NCI-H2171 treated with DMSO at 0.1 percent for 48 hours (cell line): ENCODE results near the gene ARFGAP1.
A peak's percentile ranks its signal among the peaks of the same experiment; 100 is the strongest.

Source experiments
- DNase-seq: peaks from one replicate; lab custom pipeline; 2025; lab: John Stamatoyannopoulos, UW

The ARFGAP1 gene

DNA sequence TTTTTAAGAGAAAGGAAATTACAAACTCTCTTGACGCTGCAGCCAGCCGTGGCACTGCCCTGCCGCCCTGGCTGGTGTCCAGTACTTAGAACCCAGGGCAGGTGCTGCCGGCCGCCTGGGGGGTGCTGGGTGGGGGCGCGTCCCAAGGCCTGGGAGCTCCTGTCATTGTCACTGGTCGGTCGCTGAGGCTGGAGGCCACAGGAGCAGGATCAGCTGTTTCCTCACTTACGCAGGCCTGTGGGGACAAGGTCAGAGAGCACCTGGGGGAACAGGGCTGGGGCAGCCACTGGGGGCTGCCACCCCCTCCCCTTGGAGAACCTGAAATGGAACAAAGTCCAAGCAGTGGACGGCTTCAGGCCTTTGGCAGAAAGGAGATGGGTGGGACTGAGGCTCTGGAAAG, 31.3 kb upstream of the ARFGAP1 start:
- DNase-seq: no peak

DNA sequence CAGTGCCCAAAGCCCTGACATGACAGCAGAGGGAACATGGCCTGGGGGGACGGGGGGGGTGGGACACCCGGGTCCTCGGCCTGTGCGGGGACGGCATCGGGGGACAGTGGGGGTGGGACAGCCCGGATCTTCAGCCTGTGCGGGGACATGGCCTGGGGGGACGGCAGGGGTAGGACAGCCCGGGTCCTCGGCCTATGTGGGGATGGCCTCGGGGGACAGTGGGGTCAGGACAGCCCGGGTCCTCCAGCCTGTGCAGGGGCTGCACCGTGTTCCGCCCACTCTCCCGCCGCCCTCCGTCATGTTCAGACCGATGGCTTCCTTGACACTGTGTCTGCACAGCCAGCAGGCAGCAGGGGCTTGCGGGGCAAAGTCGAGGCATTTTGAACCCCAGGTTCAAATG, 29.9 kb upstream of the ARFGAP1 start:
- no peak for DNase-seq

DNA sequence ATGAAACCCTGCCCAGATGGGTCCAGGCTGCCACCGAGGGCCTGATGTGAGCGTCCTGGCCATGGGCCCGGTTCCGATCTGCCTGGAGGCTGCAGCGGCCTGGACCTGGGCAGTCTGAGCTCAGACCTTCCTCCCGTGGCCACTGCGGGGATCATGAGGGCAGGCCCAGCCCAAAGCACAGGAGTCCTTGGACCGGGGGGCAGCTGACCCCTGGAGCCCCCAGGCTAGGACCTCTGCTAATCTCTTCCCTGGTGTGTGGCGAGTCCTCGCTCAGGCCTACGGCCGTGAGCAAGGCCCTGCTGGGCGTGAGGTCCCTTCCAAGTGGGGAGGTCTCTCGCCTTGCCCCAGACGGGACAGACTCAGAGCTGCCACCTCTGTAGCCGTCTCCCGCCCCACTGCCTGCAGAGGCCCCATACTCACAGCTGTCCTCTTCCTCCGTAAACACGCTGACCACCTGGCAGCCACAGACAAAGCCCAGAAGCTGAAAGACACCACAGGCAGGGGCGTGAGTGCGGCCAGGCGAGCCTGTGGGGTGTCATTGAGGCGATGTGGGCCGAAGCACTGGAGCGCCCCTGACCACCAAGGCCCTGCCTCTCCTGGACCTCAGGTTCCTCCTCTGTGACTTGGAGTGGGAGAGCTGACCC, 28.9 kb upstream of the ARFGAP1 start:
- no peak for DNase-seq

DNA sequence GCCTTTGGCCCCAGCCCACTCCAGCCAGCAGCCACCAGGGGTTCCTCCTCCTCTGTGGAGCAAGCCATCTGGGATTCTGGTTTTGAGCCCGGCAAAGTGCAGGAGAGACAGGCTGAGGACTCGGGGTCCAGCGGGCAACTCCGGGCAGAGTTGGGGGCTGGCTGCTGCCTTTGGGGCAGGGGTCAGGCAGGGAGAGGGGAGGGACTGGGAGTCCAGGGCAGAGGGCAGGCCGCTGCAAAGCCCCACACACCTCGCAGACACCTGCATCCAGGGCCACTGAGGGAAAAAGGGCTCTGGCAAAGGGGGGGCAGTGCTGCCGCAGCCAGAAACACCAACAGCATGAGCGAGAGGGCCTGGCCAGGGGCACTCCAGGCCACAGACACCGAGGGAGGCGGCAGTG, 28.1 kb upstream of the ARFGAP1 start:
- DNase-seq: no peak

DNA sequence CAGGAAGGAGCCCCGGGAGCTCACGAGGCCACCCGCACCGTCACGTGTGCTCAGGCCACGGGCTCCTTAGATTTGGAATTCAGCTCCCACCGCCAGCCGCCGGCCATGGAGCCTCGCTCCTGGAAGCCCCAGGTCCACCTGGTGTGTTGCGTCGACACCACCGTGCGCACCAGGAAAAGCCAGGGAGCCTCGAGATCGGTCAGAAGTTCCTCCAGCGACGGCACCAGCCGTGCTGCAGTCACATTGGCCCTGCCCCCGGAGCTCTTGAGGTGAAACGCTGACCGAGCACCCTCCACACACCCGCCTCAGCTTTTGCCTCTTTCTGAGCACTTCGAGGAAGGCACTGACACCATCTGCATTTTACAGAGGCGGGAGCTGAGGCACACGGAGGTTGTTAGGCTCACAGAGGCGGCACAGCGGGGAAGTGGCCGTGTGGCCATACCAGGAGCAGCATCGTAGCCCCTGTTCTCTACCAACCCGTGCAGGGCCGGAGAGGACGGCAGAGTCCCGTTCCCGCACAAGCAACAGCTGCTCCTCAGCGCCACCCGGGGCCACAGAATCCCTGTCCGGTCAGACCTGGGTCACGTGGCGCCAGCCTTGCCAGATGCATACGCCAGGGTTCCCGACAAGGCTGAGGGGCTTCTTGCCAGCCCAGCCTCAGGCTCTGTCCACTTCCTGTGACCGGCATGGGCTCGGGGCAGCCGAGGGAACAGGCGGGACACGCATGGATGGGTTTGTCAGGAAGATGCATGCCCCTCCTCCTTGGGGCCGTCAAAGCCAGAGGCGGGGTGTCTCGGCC, 25.9 kb upstream of the ARFGAP1 start:
- DNase-seq: no peak

DNA sequence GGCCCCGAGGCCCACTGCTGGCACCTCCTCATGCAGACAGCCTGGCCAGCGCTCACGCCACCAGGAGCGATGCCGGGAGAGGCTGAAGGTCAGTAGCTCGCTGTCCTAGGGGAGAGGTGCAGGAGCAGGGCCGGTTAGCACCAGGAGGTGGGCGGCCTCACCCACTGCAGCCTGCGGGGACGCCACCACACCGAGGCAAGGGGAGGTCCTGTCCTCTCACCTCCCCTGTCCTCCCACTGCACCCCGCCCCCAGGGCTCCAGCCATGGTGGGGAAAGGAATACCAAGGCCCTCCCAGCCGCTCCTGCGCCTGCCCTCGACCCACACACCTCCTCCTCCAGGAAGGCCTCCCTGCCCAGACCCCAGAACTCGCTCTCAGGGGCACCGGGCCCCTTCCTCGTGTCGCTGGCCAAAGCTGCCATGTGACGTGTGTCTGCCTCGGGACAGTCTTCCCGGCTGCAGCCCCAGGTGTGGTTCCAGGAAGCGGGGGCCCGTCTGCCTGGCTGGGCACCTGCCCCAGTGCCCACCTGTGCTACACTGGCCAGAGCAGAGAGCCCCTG, 24.9 kb upstream of the ARFGAP1 start:
- DNase-seq: no peak

DNA sequence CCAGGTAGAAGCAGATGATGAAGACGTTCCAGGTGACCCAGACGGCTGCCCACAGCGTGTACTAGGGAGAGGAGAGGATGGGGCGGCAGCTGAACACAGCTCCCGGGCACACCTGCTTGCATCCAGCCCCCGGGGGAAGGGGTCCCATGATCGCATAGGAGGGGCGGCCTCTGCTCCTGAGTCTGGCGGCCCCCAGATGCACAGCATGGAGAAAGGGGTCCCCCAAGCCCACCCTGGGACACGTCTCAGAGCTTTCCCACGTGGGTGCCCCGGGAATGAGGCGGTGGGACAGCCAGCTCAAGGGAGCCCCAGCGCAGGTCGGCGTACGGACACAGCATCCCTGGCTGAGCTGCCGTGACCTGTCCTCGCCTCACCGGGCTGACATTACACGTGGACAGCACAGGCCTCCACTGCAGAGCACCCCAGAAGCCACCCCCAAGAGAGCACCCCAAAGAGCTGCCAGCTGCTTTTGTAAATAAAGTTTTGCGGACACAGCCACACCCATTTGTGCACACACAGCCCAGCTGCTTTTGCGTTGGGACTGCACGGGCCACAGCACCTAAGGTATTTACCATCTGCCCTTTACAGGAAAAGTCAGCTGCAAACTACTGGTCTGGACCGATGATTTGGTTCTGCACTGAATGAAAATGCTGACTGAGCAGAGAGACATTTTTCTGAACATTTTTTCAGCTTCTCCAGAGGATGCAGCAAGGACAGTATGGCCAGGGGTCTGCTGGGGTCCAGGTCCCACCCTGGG, 23.6 kb upstream of the ARFGAP1 start:
- peak; percentile 9 for DNase-seq

DNA sequence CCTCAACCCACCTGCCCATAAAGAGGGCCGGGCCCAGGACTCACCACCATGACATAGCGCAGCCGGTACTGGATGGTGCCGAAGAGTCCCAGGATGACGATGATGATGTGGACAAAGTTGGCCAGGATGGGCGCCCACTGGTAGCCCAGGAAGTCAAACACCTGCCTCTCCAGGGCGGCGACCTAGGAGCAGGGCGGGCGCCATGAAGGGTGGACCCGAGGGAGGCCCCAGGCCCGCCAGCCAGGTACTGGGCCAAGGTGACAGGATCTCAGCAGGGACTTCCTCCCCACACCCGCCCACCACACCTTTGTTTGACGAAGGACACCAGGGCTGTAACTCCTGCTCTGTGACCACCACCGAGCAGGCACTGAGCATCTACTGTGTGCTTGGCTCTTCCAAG, 22.7 kb upstream of the ARFGAP1 start:
- DNase-seq: no peak

DNA sequence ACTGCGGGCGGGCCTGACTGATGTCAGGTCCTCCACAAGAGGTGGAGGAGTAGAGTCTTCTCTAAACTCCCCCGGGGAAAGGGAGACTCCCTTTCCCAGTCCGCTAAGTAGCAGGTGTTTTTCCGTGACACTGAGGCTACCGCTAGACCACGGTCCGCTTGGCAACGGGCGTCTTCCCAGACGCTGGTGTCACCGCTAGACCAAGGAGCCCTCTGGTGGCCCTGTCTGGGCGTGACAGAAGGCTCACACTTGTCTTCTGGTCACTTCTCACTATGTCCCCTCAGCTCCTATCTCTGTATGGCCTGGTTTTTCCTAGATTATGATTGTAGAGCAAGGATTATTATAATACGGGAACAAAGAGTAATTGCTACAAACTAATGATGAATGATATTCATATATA, 21.3 kb upstream of the ARFGAP1 start:
- peak; percentile 24 for DNase-seq

DNA sequence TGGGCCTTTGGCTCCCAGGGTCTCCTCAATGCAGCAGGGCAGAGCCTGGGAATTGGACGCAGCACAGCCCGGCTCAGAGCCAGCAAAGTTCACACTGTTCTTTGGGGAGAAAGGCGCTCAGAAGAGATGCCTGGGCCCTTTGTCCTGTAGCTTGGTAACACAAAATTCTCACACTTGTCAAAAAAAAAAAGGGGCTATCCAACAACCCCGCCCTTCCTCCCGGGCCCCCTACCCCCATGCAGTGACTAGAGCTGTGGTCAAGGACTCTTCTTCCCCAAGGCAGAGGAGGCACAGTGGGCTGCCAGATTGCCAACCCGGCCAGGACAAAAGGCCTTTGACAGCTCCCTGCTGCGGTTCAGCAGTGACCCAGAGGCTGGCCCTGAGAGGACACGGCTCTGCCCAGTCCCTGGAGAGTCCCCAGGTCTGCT, 20.3 kb upstream of the ARFGAP1 start:
- DNase-seq: no peak

DNA sequence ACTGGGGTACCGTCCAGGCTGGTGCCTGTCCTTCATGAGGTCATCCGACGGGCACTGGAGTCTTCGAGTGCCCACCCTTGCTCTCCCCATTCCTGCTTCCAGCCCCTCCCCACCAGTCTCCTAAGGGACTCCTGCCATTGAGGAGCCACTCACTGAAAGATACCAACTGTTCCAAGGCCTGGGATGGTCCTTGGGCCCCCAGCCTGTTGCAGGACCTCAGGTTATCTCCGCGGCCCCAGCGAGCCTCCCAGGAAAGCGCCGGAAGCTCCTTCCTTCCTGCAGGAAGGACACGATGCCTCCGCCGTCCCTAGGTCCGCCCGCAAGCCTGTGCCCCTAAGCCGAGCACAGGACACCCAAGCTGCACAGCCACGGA, 19.6 kb upstream of the ARFGAP1 start:
- no peak for DNase-seq

DNA sequence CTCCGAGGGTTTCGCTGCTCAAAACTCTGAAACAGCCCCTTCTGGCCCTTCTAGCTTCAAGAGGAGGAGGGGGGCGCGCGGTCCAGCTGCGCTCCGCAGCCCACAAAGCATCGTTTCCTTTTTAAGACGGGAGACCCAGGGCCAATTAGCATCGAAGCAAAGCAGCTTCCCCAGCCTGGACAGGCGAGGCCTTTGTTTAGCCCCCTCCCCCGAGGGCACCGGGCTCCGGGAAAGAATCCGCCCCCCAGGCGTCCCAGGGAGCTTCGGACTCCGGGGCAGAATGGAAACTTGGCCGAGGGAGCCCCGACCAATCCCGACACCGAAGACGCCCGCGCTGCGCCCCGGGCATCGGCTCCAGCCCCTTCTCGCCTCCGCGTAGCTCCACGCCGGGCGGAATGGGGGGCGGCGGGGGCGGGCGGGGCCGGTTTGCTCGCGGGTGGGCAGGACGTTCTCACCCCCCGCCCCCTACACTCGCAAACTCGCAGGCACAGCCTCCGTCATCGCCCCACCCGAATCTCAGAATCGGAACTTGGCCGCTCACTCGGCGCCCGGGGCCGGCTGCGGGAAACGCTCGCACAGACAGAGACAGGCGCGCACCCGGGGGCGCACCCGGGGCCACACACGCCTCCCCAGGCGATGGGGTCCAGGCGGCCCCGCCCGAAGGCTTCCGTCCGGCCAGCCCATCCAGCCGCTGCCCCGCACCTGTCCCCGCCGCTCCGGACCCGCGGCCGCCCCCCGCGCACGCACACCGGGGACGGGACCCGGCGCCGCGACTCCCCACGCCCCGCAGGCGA, 19.0 kb upstream of the ARFGAP1 start:
- DNase-seq: no peak

DNA sequence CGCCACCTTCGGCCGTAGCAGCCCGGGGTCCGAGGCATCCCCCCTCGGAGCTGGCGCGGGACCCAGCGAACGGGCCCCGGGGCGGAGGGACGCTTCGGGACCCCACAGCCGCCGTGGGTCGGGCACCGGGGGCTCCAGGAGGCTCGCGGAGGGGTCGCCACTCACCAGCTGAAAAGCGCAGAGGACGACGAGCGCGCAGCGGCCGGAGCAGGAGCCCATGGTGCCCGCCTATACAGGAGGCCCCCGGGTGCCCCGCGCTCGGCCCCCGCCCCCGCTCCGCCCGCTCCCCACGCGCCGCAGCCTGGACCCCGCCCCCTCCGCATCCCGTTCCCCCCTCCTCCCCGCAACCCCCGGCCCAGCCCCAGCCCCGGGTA, 18.4 kb upstream of the ARFGAP1 start, which contains the start of gene NKAIN4:
TSS of gene NKAIN4 (minus strand) at position 232 of the 374 bp plus-strand sequence. CDS start at position 219, 13 bp downstream.
- no peak for DNase-seq

DNA sequence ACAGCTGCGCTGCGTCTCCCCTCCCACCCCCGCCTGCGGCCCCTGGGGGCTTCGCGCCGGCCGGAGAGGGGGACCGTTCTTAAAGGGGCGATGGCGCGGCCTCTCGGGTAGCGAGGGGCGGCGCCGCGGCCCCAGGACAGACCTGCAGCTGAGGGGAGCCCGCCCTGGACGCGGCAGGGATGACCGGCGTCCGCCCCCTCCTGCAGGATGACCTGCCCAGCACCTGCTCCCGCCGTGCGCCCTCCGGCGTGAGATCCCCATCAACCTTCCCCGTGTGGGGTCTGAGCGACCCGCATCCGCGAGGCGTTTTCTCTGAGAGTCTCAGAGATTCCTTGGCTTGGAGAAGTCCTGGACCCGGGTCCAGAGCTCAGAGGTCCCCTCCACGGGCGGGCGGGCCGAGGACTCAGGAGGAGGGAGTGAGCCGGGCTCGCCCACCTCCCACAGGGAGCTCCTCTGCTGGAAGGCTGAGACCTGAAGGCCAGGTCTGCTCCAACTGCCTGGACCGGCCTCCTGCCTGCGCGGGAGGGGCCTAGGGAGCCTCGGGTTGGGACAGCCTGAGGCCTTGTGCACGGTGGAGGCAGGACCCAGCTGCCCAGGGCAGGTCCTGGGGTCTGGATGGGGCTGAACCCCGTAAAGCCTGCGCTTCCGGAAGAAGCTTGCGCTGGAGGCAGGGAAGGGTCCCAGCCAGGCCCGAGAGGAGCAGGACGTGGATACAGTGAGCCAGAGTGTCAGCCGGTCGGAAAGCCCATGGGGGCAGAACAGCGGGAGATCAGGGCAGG, 17.8 kb upstream of the ARFGAP1 start:
- DNase-seq: no peak

DNA sequence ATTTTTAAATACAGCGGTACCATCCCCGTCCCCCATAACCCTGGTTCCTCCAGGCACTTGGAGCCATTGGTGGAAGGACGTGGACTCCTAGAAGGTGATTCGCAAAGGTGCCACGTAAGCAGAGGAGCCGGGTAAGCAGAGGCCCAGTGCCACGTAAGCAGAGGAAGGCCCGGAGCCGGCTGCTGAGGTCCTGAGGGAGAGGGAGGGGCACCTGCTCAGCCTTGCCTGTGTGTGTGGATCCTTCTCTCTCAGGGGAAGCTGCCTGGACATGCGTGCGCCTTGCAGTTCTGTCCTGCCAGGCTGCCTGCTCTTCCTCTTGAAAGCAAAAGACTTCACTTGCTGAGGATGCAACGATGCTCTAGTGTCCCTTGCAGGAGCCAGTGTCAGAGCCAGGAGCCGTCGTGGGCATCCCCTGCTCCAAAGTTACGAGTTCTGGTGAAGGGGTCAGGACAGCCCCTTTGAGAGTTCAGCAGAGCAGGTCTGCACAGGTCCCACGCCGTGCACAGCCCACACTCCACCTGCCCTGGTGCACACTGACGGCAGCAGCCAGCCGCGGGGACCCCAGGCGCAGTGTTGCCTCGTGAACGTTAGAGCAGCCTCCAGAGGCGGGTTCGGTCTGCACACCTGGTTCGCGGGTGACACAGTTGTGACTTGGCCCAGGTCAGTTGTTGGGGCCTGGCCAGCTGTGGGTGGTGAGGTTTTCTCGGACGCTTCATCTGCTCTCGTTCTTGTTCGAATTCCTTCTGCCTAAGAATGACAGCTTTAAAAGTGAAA, 16.5 kb upstream of the ARFGAP1 start:
- DNase-seq: peak; percentile 89

DNA sequence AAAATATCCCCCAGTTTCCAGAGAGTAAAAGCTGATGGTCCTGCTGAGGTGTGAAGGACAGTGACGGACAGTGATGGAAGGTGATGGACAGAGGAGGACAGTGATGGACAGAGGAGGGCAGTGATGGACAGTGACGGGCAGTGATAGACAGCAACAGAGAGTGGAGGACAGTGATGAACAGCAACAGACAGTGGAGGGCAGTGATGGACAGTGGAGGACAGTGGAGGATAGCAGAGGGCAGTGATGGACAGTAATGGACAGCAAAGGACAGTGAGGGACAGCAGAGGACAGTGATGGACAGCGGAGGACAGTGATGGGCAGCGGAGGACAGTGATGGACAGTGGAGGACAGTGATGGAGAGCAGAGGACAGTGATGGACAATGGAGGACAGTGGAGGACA, 15.7 kb upstream of the ARFGAP1 start:
- no peak for DNase-seq

DNA sequence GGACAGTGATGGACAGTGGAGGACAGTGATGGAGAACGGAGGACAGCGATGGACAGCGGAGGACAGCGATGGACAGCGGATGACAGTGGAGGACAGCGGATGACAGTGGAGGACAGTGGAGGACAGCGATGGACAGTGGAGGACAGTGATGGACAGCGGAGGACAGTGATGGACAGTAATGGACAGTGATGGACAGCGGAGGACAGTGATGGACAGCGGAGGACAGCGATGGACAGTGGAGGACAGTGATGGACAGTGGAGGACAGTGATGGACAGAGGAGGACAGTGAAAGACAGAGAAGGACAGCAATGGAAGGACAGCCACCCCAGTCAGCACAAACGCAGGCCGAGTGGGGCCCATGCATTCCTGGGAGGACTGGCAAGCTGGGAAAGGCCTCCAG, 15.0 kb upstream of the ARFGAP1 start:
- DNase-seq: no peak

DNA sequence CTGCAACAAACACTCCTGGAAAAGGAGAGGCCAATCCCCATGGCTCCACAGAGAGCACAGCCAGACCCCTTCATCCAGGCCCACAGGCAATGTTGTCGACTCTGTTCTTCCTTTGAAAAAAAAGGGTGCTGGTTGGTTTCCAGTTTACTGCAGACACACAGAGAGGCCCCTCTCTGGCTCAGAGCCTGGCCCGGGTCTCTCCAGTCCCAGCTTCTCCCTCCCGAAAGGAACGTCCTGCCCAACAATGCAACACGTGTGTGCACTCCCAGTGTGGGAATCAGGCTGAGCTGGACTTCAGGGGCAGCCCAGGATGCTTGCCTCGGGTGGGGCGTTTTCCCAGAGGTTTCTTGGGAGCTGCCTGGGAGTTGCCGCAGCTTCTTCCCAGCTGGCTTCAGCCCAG, 13.8 kb upstream of the ARFGAP1 start:
- DNase-seq: no peak

DNA sequence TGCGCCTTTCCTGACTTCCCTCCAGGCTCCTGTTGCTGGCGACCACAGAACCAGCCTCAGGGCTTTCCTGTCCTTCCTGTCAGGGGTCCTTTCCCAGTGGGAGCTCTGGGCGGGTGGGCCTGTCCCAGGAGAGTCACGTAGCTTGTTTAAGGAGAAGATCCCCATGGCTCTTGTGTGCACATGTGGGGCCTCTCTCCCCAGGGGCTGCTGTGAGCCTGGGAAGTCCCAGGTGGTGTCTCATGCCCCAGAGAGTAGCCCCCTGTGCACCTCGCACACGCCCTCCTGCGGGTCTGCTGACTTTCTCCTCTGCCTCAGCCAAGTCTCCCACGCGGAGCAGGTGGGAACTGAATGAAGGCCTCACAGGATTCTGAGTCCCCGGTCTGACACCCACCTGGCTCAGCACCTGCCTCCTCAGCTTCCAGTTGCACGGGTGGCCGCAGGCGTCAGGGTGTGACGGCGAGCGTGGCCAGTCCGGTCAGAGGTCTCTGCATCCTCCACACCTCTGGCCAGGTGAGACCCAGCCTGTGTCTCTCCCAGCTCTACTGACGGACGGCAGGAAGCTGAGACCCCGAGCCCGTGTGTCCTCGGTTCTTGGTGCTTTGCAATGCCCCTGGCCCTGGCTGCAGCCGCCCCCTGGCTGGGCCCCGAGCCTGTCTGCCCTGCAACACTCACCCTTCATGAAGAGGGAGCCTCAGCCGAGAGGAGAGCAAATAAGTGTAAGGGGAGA, 12.7 kb upstream of the ARFGAP1 start:
- peak; percentile 11 for DNase-seq

DNA sequence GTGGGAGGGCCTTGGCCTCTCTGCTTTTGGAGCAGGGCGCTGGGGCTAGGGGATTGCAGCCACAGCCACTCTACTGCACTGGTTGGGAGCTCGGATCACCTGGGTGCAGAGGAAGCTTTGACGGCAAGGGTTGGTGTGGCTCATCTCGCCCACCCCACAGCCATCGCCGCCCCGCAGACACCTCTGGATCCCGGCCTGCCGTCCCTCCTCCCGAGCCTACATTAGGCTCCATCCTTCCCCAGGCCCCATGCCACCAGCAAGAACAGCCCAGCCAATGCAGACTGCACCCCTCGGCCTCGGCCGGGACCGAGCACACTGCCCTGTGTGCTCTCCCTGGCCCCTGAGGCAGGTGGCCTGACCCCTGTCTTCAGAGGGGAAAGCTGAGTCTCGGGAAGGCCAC, 12.1 kb upstream of the ARFGAP1 start:
- no peak for DNase-seq
